Keratinocyte (primary cell): Measurements from ENCODE around the gene NR1H2. TPM values are rescaled to one million over a fixed set of nuclear protein-coding genes. Genes with fewer than 3 reads are reported as not detected.

Experiments
- DNase-seq: peaks from one replicate; pipeline ENCODE4 v3.0.0-alpha.2; 2011; ENCODE audit warnings: low read depth, missing footprints, low spot score
- FAIRE-seq: peaks from 2 replicates; lab custom pipeline; 2011; peaks lifted over from hg19 to GRCh38; lab: Jason Lieb, UNC
- H2AFZ ChIP-seq: 2 replicates; pipeline ENCODE4 v1.6.0; 2012; ENCODE audit warnings: low read length, control low read depth, inconsistent platforms; ENCODE audit not compliant: control insufficient read depth
- H3K27ac ChIP-seq: 2 replicates; pipeline ENCODE4 v1.5.1; 2011; ENCODE audit warnings: low read length; ENCODE audit not compliant: control insufficient read depth, insufficient read depth
- H3K27me3 ChIP-seq: 3 replicates; pipeline ENCODE4 v1.6.0; 2011; ENCODE audit warnings: low read length; ENCODE audit not compliant: control insufficient read depth, insufficient read depth; ENCODE audit errors: extremely low read depth
- H3K36me3 ChIP-seq, 2 experiments: 2 replicates in 1 of 2; 3 replicates in 1 of 2; pipeline ENCODE4 v1.5.1; 2011; ENCODE audit warnings: low read length in 2 of 2, mild to moderate bottlenecking in 1 of 2; ENCODE audit not compliant: control insufficient read depth in 2 of 2, insufficient read depth in 2 of 2; ENCODE audit errors: extremely low read depth in 1 of 2
- H3K4me1 ChIP-seq: 3 replicates; pipeline ENCODE4 v1.5.1; 2011; ENCODE audit warnings: low read length; ENCODE audit not compliant: control insufficient read depth, insufficient read depth; ENCODE audit errors: extremely low read depth
- H3K4me2 ChIP-seq: 3 replicates; pipeline ENCODE4 v1.6.0; 2011; ENCODE audit warnings: low read depth, low read length; ENCODE audit not compliant: control insufficient read depth, insufficient read depth; ENCODE audit errors: extremely low read depth
- H3K4me3 ChIP-seq, 3 experiments: fragments of 200-600 bp in 1 of 3; sonication (generic) in 1 of 3; 2 replicates in 2 of 3; 3 replicates in 1 of 3; pipeline ENCODE4 v1.5.1; 2011 to 2016; ENCODE audit warnings: low read length in 3 of 3, mild to moderate bottlenecking in 3 of 3, control low read depth in 2 of 3, inconsistent platforms in 1 of 3, low read depth in 1 of 3, mixed read lengths in 1 of 3, mixed run types in 1 of 3, moderate library complexity in 1 of 3; ENCODE audit not compliant: control insufficient read depth in 2 of 3, insufficient read depth in 2 of 3; ENCODE audit errors: extremely low read depth in 1 of 3
- H3K79me2 ChIP-seq: 2 replicates; pipeline ENCODE4 v1.6.0; 2012; ENCODE audit warnings: low read length; ENCODE audit not compliant: control insufficient read depth, insufficient read depth
- H3K9ac ChIP-seq: 3 replicates; pipeline ENCODE4 v1.6.0; 2011; ENCODE audit warnings: low read length; ENCODE audit not compliant: control insufficient read depth, insufficient read depth; ENCODE audit errors: extremely low read depth
- H3K9me1 ChIP-seq: 3 replicates; pipeline ENCODE4 v1.6.0; 2011; ENCODE audit warnings: low read length; ENCODE audit not compliant: control insufficient read depth, insufficient read depth; ENCODE audit errors: extremely low read depth
- H3K9me3 ChIP-seq: 2 replicates; pipeline ENCODE4 v1.5.1; 2012; ENCODE audit warnings: low read depth, low read length; ENCODE audit not compliant: control insufficient read depth
- H4K20me1 ChIP-seq: 3 replicates; pipeline ENCODE4 v1.6.0; 2011; ENCODE audit warnings: low read length; ENCODE audit not compliant: control insufficient read depth, insufficient read depth; ENCODE audit errors: extremely low read depth
- CTCF ChIP-seq, 3 experiments: IDR thresholded peaks in 1 of 3; conservative IDR thresholded peaks in 1 of 3; optimal IDR thresholded peaks in 1 of 3; 2 replicates in 2 of 3; 3 replicates in 1 of 3; pipeline versions ENCODE3 to v1.5.1; 2011; ENCODE audit warnings: low read length in 3 of 3, mild to moderate bottlenecking in 3 of 3, moderate library complexity in 2 of 3, control low read depth in 1 of 3, inconsistent platforms in 1 of 3; ENCODE audit not compliant: insufficient read depth in 2 of 3; ENCODE audit errors: extremely low read depth in 1 of 3
- EZH2 ChIP-seq: IDR thresholded peaks from one replicate; pipeline ENCODE4 v1.6.1; 2012; ENCODE audit warnings: inconsistent platforms, mild to moderate bottlenecking, low read length, moderate library complexity
- dilution Hi-C: fragments of 300-500 bp; cut with MboI; formaldehyde crosslinking; loops from one replicate; pipeline ENCODE4 v1.7.0; 2020; ENCODE audit warnings: low sequenced_read_pairs; ENCODE audit not compliant: extremely low pct_ligation_motif_present
- polyA plus RNA-seq, 5 experiments: library from polyadenylated mRNA; depleted of rRNA in 3 of 5; stranded (reverse) in 3 of 5; stranded (forward) in 1 of 5; unstranded in 1 of 5; fragments of >200 nt; gene quantifications; 1 replicate in 1 of 5; 2 replicates in 3 of 5; 3 replicates in 1 of 5; pipeline versions ENCODE4 v1.2.1 to v1.2.3, GENCODE V29; 2011 to 2012; ENCODE audit warnings: missing spikeins in 2 of 5, low read depth in 1 of 5, low replicate concordance in 1 of 5

Gene NR1H2
- polyA plus RNA-seq, 1 donor (not counting 4 experiments of a cell fraction or from before 2014, with no cell fraction given), result 19.5 TPM

- no peak overlapping the region for H3K27ac ChIP-seq
- H3K36me3 ChIP-seq, result no peaks in the 10 kb centered on the region
- dilution Hi-C loops, result no loop called here
- peaks cover 9% of the 10 kb centered on the region for H3K4me1 ChIP-seq
- H3K4me3 ChIP-seq, result no peak overlapping the region
- FAIRE-seq, result no peak
- DNase-seq, result no peak
- H3K4me2 ChIP-seq, result no peak overlapping the region
- no peaks in the 10 kb centered on the region for H3K79me2 ChIP-seq
- no peaks in the 10 kb centered on the region for H4K20me1 ChIP-seq
- H3K9ac ChIP-seq, result no peak overlapping the region
- no peak overlapping the region for H2AFZ ChIP-seq
- peaks cover 11% of the 10 kb centered on the region for H3K27me3 ChIP-seq
- no peaks in the 10 kb centered on the region for H3K9me3 ChIP-seq
- TF ChIP-seq CTCF (optimal IDR thresholded peaks at IDR 0.05 in 1 of 3, IDR thresholded peaks at IDR 0.05 in 1 of 3, conservative IDR thresholded peaks at IDR 0.05 in 1 of 3; ENCODE audit: extremely low read depth in 1 of 3, insufficient read depth in 2 of 3, low read length in 3 of 3), result no peak
- no peak for TF ChIP-seq EZH2
- no peaks in the 10 kb centered on the region for H3K9me1 ChIP-seq
Measured at GRCh38 chr19:50428772-50429463, 52.7 kb downstream of the NR1H2 start.

GRCh38 chr19:50430888-50431342 is 54.7 kb downstream of the NR1H2 start:
- FAIRE-seq (no peak), DNase-seq (no peak)
- H3K27ac ChIP-seq, result no peak overlapping the region
- H3K36me3 ChIP-seq, result no peaks in the 10 kb centered on the region
- H3K4me2 ChIP-seq, result peak overlapping the region; percentile 97
- no peaks in the 10 kb centered on the region for H3K79me2 ChIP-seq
- H2AFZ ChIP-seq, result peak overlapping the region; percentile 99
- H3K4me3 ChIP-seq, result peak overlapping the region in 2 of 3 experiments; percentile 70 to 77
- H3K4me1 ChIP-seq, result peaks cover 9% of the 10 kb centered on the region
- no peaks in the 10 kb centered on the region for H3K9me1 ChIP-seq
- no peaks in the 10 kb centered on the region for H4K20me1 ChIP-seq
- peak overlapping the region; percentile 52 for H3K9ac ChIP-seq
- TF ChIP-seq EZH2 (no peak), CTCF (optimal IDR thresholded peaks at IDR 0.05 in 1 of 3, IDR thresholded peaks at IDR 0.05 in 1 of 3, conservative IDR thresholded peaks at IDR 0.05 in 1 of 3; ENCODE audit: extremely low read depth in 1 of 3, insufficient read depth in 2 of 3, low read length in 3 of 3) (no peak)
- no peaks in the 10 kb centered on the region for H3K9me3 ChIP-seq
- dilution Hi-C loops, result no loop called here
- H3K27me3 ChIP-seq, result peaks cover 14% of the 10 kb centered on the region
